Cerebellar cortex (tissue), 1 donor: ENCODE results near the gene SLC7A9.
"Not testable (repeated sequence)": the region's sequence is repeated elsewhere in the genome, so short reads cannot be mapped to it uniquely, and the experiment has no call there.

ENCODE experiments used
- DNase-seq: peaks from one replicate; pipeline ENCODE4 v3.0.0-alpha.2; 2015; ENCODE audit warnings: low spot score

SLC7A9 gene

GRCh38 chr19:32798201-32798600, 71.4 kb downstream of the SLC7A9 start:
- no peak for DNase-seq

GRCh38 chr19:32789429-32789828, 80.1 kb downstream of the SLC7A9 start:
- DNase-seq = no peak

- DNase-seq = not testable (repeated sequence)
Observed at GRCh38 chr19:32787895-32788294, 81.7 kb downstream of the SLC7A9 start.

GRCh38 chr19:32787161-32787813, 82.3 kb downstream of the SLC7A9 start:
- not testable (repeated sequence) for DNase-seq

GRCh38 chr19:32782089-32782488, 87.5 kb downstream of the SLC7A9 start:
- not testable (repeated sequence) for DNase-seq

GRCh38 chr19:32781280-32781679, 88.3 kb downstream of the SLC7A9 start:
- DNase-seq = no peak
